Stimulated activated CD8-positive, alpha-beta memory T cell treated with anti-CD3 and anti-CD28 coated beads, Interleukin-12 subunit alpha, Interleukin-12 subunit beta, amount 100 ng/mL, for 1 hour (primary cell): ENCODE results near the gene SAPCD2.
A peak's percentile ranks its signal among the peaks of the same experiment; 100 is the strongest.

Source experiments
- DNase-seq: peaks from one replicate; pipeline ENCODE4 v3.0.0-alpha.2; 2020; ENCODE audit warnings: low read depth

SAPCD2 gene

GRCh38 chr9:137030538-137031527 is 39.5 kb downstream of the SAPCD2 start:
- DNase-seq, result no peak

- DNase-seq, result no peak
These were observed 40.4 kb downstream of the SAPCD2 start for GRCh38 chr9:137030006-137030405.

- DNase-seq, result peak; percentile 50
These were observed 41.1 kb downstream of the SAPCD2 start for GRCh38 chr9:137029058-137029936.

GRCh38 chr9:137028263-137029057 is 41.9 kb downstream of the SAPCD2 start:
- peak; percentile 43 for DNase-seq

- DNase-seq, result no peak
These were observed 42.7 kb downstream of the SAPCD2 start, which contains the start of gene ABCA2 for GRCh38 chr9:137027369-137028262. TSS of gene ABCA2 (minus strand) at chr9:137028237. CDS start at chr9:137028140, 97 bp downstream.

- no peak for DNase-seq
These were observed 43.5 kb downstream of the SAPCD2 start for GRCh38 chr9:137026828-137027227.

GRCh38 chr9:137026384-137026783 is 44.0 kb downstream of the SAPCD2 start:
- DNase-seq, result no peak

- DNase-seq, result no peak
These were observed 44.8 kb downstream of the SAPCD2 start for GRCh38 chr9:137025517-137025966.

GRCh38 chr9:137023583-137023991 is 46.8 kb downstream of the SAPCD2 start:
- DNase-seq, result no peak

GRCh38 chr9:137023157-137023556 is 47.2 kb downstream of the SAPCD2 start:
- DNase-seq, result no peak

- DNase-seq, result no peak
These were observed 47.7 kb downstream of the SAPCD2 start for GRCh38 chr9:137022662-137023008.

- peak; percentile 48 for DNase-seq
These were observed 48.2 kb downstream of the SAPCD2 start for GRCh38 chr9:137021979-137022661.

- no peak for DNase-seq
These were observed 48.8 kb downstream of the SAPCD2 start for GRCh38 chr9:137021568-137021978.

- DNase-seq, result no peak
These were observed 49.4 kb downstream of the SAPCD2 start for GRCh38 chr9:137020771-137021567.

GRCh38 chr9:137019891-137020683 is 50.3 kb downstream of the SAPCD2 start:
- no peak for DNase-seq

GRCh38 chr9:137018761-137019559 is 51.4 kb downstream of the SAPCD2 start:
- no peak for DNase-seq

- DNase-seq, result no peak
These were observed 52.4 kb downstream of the SAPCD2 start for GRCh38 chr9:137017791-137018497.
